CD14-positive monocyte (primary cell): ENCODE measurements around the gene TNIK. TPM values are rescaled to one million over a fixed set of nuclear protein-coding genes. Genes with fewer than 3 reads are reported as not detected.

ENCODE experiments used
- DNase-seq, 3 donors: peaks; one replicate each; pipeline ENCODE4 v3.0.0-alpha.2; 2011 to 2022
- H2AFZ ChIP-seq: 2 replicates; pipeline ENCODE4 v1.6.0; 2012; ENCODE audit warnings: mild to moderate bottlenecking, low read depth, low read length, inconsistent platforms; ENCODE audit not compliant: insufficient read depth, poor library complexity, severe bottlenecking
- H3K27ac ChIP-seq, 2 donors: 1 replicate in 1 of 2; 2 replicates in 1 of 2; pipeline ENCODE4 v1.5.1; 2012 to 2013; ENCODE audit warnings: low read length in 2 of 2, control low read depth in 1 of 2, inconsistent platforms in 1 of 2, low read depth in 1 of 2, mild to moderate bottlenecking in 1 of 2
- H3K27me3 ChIP-seq, 2 donors: one replicate each; pipeline versions ENCODE4 v1.6.0 to v1.6.1; 2011 to 2013; ENCODE audit warnings: low read length in 2 of 2; ENCODE audit not compliant: control insufficient read depth in 2 of 2, insufficient read depth in 2 of 2
- H3K36me3 ChIP-seq, 2 donors: replicated peaks in 1 of 2; 1 replicate in 1 of 2; 2 replicates in 1 of 2; pipeline versions ENCODE4 v1.5.1 to v1.6.1; 2012 to 2013; ENCODE audit warnings: low read length in 2 of 2, control low read depth in 1 of 2, inconsistent platforms in 1 of 2, mild to moderate bottlenecking in 1 of 2; ENCODE audit not compliant: insufficient read depth in 2 of 2, control insufficient read depth in 1 of 2
- H3K4me1 ChIP-seq, 2 donors: 1 replicate in 1 of 2; 2 replicates in 1 of 2; pipeline versions ENCODE4 v1.5.1 to v1.6.1; 2012 to 2013; ENCODE audit warnings: low read length in 2 of 2, control low read depth in 1 of 2, inconsistent platforms in 1 of 2, mild to moderate bottlenecking in 1 of 2, moderate library complexity in 1 of 2; ENCODE audit not compliant: insufficient read depth in 2 of 2, control insufficient read depth in 1 of 2
- H3K4me2 ChIP-seq: replicated peaks from 2 replicates; pipeline ENCODE3; 2012; ENCODE audit warnings: low read length, moderate library complexity, mild to moderate bottlenecking; ENCODE audit not compliant: poor library complexity, severe bottlenecking; ENCODE audit errors: extremely low read depth
- H3K4me3 ChIP-seq, 3 experiments: fragments of 200-600 bp in 1 of 3; sonication (generic) in 1 of 3; replicated peaks in 1 of 3; 1 replicate in 2 of 3; 2 replicates in 1 of 3; pipeline ENCODE4 v1.5.1; 2011 to 2013; ENCODE audit warnings: low read length in 3 of 3, mild to moderate bottlenecking in 3 of 3, control low read depth in 2 of 3, low read depth in 2 of 3, inconsistent platforms in 1 of 3, moderate library complexity in 1 of 3
- H3K79me2 ChIP-seq: 2 replicates; pipeline ENCODE4 v1.6.0; 2012; ENCODE audit warnings: mild to moderate bottlenecking, control low read depth, inconsistent platforms, low read length, moderate library complexity; ENCODE audit not compliant: insufficient read depth
- H3K9ac ChIP-seq: 2 replicates; pipeline ENCODE4 v1.6.0; 2017; ENCODE audit warnings: low read length, mild to moderate bottlenecking; ENCODE audit not compliant: insufficient read depth, poor library complexity, severe bottlenecking
- H3K9me3 ChIP-seq, 2 donors: replicated peaks in 1 of 2; 1 replicate in 1 of 2; 2 replicates in 1 of 2; pipeline versions ENCODE4 v1.5.1 to v1.6.1; 2012 to 2013; ENCODE audit warnings: low read length in 2 of 2, control low read depth in 1 of 2; ENCODE audit not compliant: control insufficient read depth in 1 of 2, insufficient read depth in 1 of 2
- H4K20me1 ChIP-seq: 2 replicates; pipeline ENCODE4 v1.6.0; 2012; ENCODE audit warnings: mild to moderate bottlenecking, low read length, control low read depth, moderate library complexity; ENCODE audit not compliant: insufficient read depth
- H3K27ac Mint-ChIP-seq, 7 donors: one replicate each; pipeline ENCODE4 v1.8.0; 2020; ENCODE audit warnings: mild to moderate bottlenecking in 7 of 7, mixed read lengths in 7 of 7, moderate library complexity in 6 of 7, inconsistent platforms in 2 of 7
- H3K27me3 Mint-ChIP-seq, 3 donors: one replicate each; pipeline ENCODE4 v1.8.0; 2021 to 2022; ENCODE audit warnings: low read depth in 3 of 3, mild to moderate bottlenecking in 3 of 3, mixed read lengths in 3 of 3, moderate library complexity in 3 of 3, inconsistent platforms in 1 of 3
- H3K36me3 Mint-ChIP-seq, 2 donors: one replicate each; pipeline ENCODE4 v1.8.0; 2020; ENCODE audit warnings: mixed read lengths in 2 of 2, inconsistent platforms in 1 of 2, mild to moderate bottlenecking in 1 of 2
- H3K4me1 Mint-ChIP-seq: one replicate; pipeline ENCODE4 v1.8.0; 2020; ENCODE audit warnings: mild to moderate bottlenecking, mixed read lengths
- H3K4me3 Mint-ChIP-seq, 2 donors: one replicate each; pipeline ENCODE4 v1.8.0; 2020; ENCODE audit warnings: mild to moderate bottlenecking in 2 of 2, mixed read lengths in 2 of 2, moderate library complexity in 1 of 2
- H3K9me3 Mint-ChIP-seq, 7 donors: one replicate each; pipeline ENCODE4 v1.8.0; 2020 to 2022; ENCODE audit warnings: mixed read lengths in 7 of 7, mild to moderate bottlenecking in 6 of 7, moderate library complexity in 6 of 7, inconsistent platforms in 2 of 7
- CTCF ChIP-seq: fragments of 200-600 bp; IDR thresholded peaks from one replicate; pipeline ENCODE4 v1.8.0; 2022; ENCODE audit warnings: antibody characterized with exemption, mild to moderate bottlenecking
- WGBS: methylation state at CpG from one replicate; pipeline ENCODE4 v1.1.5; 2013; ENCODE audit warnings: missing lambda C conversion rate; ENCODE audit not compliant: insufficient coverage; 5-methylcytosine and 5-hydroxymethylcytosine counted together
- intact Hi-C, 2 donors: fragments of 100-400 bp; cut with micrococcal nuclease; formaldehyde crosslinking; loops; one replicate each; pipeline versions ENCODE4 v1.15.0 to v1.15.1; 2023
- polyA plus RNA-seq, 3 donors: library from polyadenylated mRNA; depleted of rRNA in 1 of 3; unstranded in 2 of 3; stranded (reverse) in 1 of 3; fragments of 300-500 nt in 2 of 3; fragments of >200 nt in 1 of 3; fragmentation: Illumina TruSeq in 2 of 3; gene quantifications; 1 replicate in 2 of 3; 2 replicates in 1 of 3; pipeline ENCODE4 v1.2.3, GENCODE V29; 2012 to 2021

The TNIK gene
- polyA plus RNA-seq, 3 donors: 0.36 to 1.8 (median 0.75) TPM

- peak overlapping the region; percentile 95 for H3K4me2 ChIP-seq
- peak overlapping the region in 1 of 7 donors; percentile 65 for H3K27ac Mint-ChIP-seq
- DNase-seq: peak; percentile 16 to 38 (median 28)
- peak overlapping the region; percentile 97 to 99 for H3K4me3 Mint-ChIP-seq
- H3K36me3 Mint-ChIP-seq: peaks cover 6 to 7% of the 10 kb centered on the region in 2 donors
- no peak overlapping the region for H3K27ac ChIP-seq
- peak overlapping the region; percentile 50 for H3K9ac ChIP-seq
- peaks cover 45 to 58% (median 52%) of the 10 kb centered on the region in 3 donors for H3K27me3 Mint-ChIP-seq
- H3K9me3 Mint-ChIP-seq: peaks cover 0 to 13% (median 2%) of the 10 kb centered on the region in 7 donors
- H3K4me3 ChIP-seq: peak overlapping the region; percentile 56 to 97 (median 79)
- no peaks in the 10 kb centered on the region for H3K79me2 ChIP-seq
- peaks cover 26 to 27% of the 10 kb centered on the region in 2 donors for H3K4me1 ChIP-seq
- intact Hi-C loops: no loop called here
- peaks cover 31 to 47% of the 10 kb centered on the region in 2 donors for H3K27me3 ChIP-seq
- peaks cover 42% of the 10 kb centered on the region for H3K4me1 Mint-ChIP-seq
- peak; percentile 12 for TF ChIP-seq CTCF
- peak overlapping the region; percentile 93 for H2AFZ ChIP-seq
- under 1% methylated on average over 33 of the region's 51 CpGs for WGBS
- H3K9me3 ChIP-seq: no peaks in the 10 kb centered on the region
- no peaks in the 10 kb centered on the region for H3K36me3 ChIP-seq
- H4K20me1 ChIP-seq: no peaks in the 10 kb centered on the region
Observed at GRCh38 chr3:171460725-171461524, 720 bp upstream of the TNIK start.

GRCh38 chr3:171459137-171459941 is 866 bp downstream of the TNIK start:
- TF ChIP-seq CTCF: no peak
- H4K20me1 ChIP-seq: no peaks in the 10 kb centered on the region
- H3K27me3 Mint-ChIP-seq: peaks cover 49 to 59% (median 51%) of the 10 kb centered on the region in 3 donors
- peak overlapping the region; percentile 97 to 99 for H3K4me3 Mint-ChIP-seq
- H3K27me3 ChIP-seq: peaks cover 31 to 47% of the 10 kb centered on the region in 2 donors
- intact Hi-C loops: no loop called here
- DNase-seq: peak in 1 of 3 donors; percentile 13
- H3K4me2 ChIP-seq: peak overlapping the region; percentile 95
- peaks cover 42% of the 10 kb centered on the region for H3K4me1 Mint-ChIP-seq
- no peaks in the 10 kb centered on the region for H3K79me2 ChIP-seq
- H2AFZ ChIP-seq: peak overlapping the region; percentile 93
- peaks cover 26 to 27% of the 10 kb centered on the region in 2 donors for H3K4me1 ChIP-seq
- H3K27ac Mint-ChIP-seq: peak overlapping the region in 4 of 7 donors; percentile 10 to 71 (median 64)
- H3K9me3 ChIP-seq: no peaks in the 10 kb centered on the region
- peaks cover 6 to 7% of the 10 kb centered on the region in 2 donors for H3K36me3 Mint-ChIP-seq
- H3K4me3 ChIP-seq: peak overlapping the region; percentile 56 to 97 (median 79)
- no peaks in the 10 kb centered on the region for H3K36me3 ChIP-seq
- WGBS: 0% methylated on average over 29 of the region's 36 CpGs
- peak overlapping the region; percentile 50 for H3K9ac ChIP-seq
- no peak overlapping the region for H3K27ac ChIP-seq
- peaks cover 0 to 13% (median 2%) of the 10 kb centered on the region in 7 donors for H3K9me3 Mint-ChIP-seq
